ENCODE data around the gene PRPF19. TPM values are rescaled to one million over a fixed set of nuclear protein-coding genes. Genes with fewer than 3 reads are reported as not detected.

The PRPF19 gene
- total and polyA plus RNA-seq, 2 of the 13 experiments (the other 11 are each of a cell fraction or from before 2014, with no cell fraction given): 27.4 to 91.1 TPM

DNA sequence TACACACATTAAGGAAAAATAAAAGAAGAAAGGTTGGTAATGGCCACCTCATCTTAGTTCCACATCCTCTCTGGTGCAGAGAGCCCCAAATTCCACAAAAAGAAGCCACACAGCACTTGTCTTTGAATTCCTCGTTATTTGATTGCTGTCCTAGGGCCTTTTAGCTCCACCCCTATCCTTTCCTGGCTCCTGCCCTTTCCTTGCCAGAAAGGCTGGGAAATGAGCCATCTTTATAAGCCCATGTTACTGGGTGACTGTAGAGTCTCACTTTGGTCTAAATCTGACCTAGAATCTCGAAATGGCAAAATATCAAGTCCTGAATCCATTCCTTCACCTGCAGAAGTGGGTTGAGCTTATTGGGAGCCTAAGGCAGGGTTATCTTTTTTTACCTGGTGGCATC lies 13.6 kb upstream of the PRPF19 start:
- no peak for TF ChIP-seq EEA1 (CRISPR knock-in tag; IDR thresholded peaks at IDR 0.05; ENCODE audit: borderline replicate concordance)
- no peak for FAIRE-seq
- CTCF ChIA-PET (ENCODE audit: low intra/inter-chr PET ratio, low total read pairs): no interaction called here
- Histone ChIP-seq H3K9me3 (ENCODE audit: low read length) (no peaks in the 10 kb centered on the region), H3K36me3 (replicated peaks in 1 of 2; ENCODE audit: control insufficient read depth in 1 of 2, insufficient read depth in 2 of 2, low read length in 2 of 2) (peaks cover 0 to 7% of the 10 kb centered on the region in 2 experiments; a peak in 3 of 5 replicates), H3K4me1 (ENCODE audit: insufficient read depth, low read length) (peaks cover 18% of the 10 kb centered on the region), H3K79me2 (ENCODE audit: insufficient read depth, low read length) (no peaks in the 10 kb centered on the region), H3K4me2 (ENCODE audit: low read depth, low read length) (no peak overlapping the region), H3K27ac (ENCODE audit: extremely low read length, insufficient read depth, low read length) (no peak overlapping the region), H2AFZ (ENCODE audit: low read length) (no peak overlapping the region), H3K27me3 (ENCODE audit: control insufficient read depth in 1 of 2, insufficient read depth in 2 of 2, low read length in 2 of 2) (no peaks in the 10 kb centered on the region; a peak in 1 of 5 replicates), H3K9ac (ENCODE audit: insufficient read depth, low read depth, low read length) (no peak overlapping the region), H4K20me1 (ENCODE audit: insufficient read depth, low read length) (no peaks in the 10 kb centered on the region), H3K4me3 (replicated peaks in 1 of 3; ENCODE audit: insufficient read depth in 1 of 3, low read depth in 2 of 3, low read length in 3 of 3) (no peak overlapping the region)
- no TSS peak for BruUV-seq (replicated peaks)
- POLR2A ChIA-PET: no interaction called here
- ATAC-seq: no peak
- 51% methylated on average over 2 of the region's 2 CpGs for WGBS (ENCODE audit: low lambda C conversion rate)
- intact Hi-C loops (cut with micrococcal nuclease; ENCODE audit: unreplicated experiment): no loop called here
- in situ Hi-C loops (cut with HindIII; ENCODE audit: extremely low pct_ligation_motif_present, low pct_unique_long_range_greater_than_20kb): no loop called here
- no peak for DNase-seq (ENCODE audit: low spot score)

DNA sequence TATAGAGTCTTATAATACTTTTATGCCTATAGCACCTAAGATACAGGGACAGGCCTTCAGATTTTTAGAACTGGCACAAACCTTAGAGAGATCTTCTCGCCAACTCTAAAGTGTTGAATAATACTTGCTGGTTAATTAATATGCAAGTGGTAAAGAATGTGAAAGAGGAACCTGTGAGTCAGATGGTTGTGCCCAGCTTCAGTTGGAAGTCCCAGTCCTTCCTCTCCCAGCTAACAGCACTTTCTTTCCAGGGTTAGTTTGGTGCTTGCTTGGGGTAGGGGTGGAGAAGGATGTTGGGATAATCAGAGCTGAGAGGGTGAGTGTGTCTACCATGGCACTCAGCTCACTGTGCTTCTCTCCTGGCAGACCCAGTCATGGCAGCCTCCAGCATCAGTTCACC lies 12.9 kb upstream of the PRPF19 start:
- CTCF ChIA-PET (ENCODE audit: low intra/inter-chr PET ratio, low total read pairs): no interaction called here

More for the DNA sequence above, 12.9 kb upstream of the PRPF19 start:
- no peak for DNase-seq (ENCODE audit: low spot score)
- Histone ChIP-seq H3K9ac (ENCODE audit: insufficient read depth, low read depth, low read length) (no peak overlapping the region), H3K4me2 (ENCODE audit: low read depth, low read length) (no peak overlapping the region), H3K27me3 (ENCODE audit: control insufficient read depth in 1 of 2, insufficient read depth in 2 of 2, low read length in 2 of 2) (no peaks in the 10 kb centered on the region; a peak in 1 of 5 replicates), H3K36me3 (replicated peaks in 1 of 2; ENCODE audit: control insufficient read depth in 1 of 2, insufficient read depth in 2 of 2, low read length in 2 of 2) (peaks cover 0 to 7% of the 10 kb centered on the region in 2 experiments; a peak in 3 of 5 replicates), H3K79me2 (ENCODE audit: insufficient read depth, low read length) (no peaks in the 10 kb centered on the region), H3K9me3 (ENCODE audit: low read length) (no peaks in the 10 kb centered on the region), H3K4me3 (replicated peaks in 1 of 3; ENCODE audit: insufficient read depth in 1 of 3, low read depth in 2 of 3, low read length in 3 of 3) (no peak overlapping the region), H3K4me1 (ENCODE audit: insufficient read depth, low read length) (peaks cover 23% of the 10 kb centered on the region), H4K20me1 (ENCODE audit: insufficient read depth, low read length) (no peaks in the 10 kb centered on the region), H3K27ac (ENCODE audit: extremely low read length, insufficient read depth, low read length) (no peak overlapping the region), H2AFZ (ENCODE audit: low read length) (no peak overlapping the region)
- 83% methylated on average over 1 of the region's 1 CpG for WGBS (ENCODE audit: low lambda C conversion rate)
- BruUV-seq (replicated peaks): no TSS peak
- intact Hi-C loops (cut with micrococcal nuclease; ENCODE audit: unreplicated experiment): no loop called here
- in situ Hi-C loops (cut with HindIII; ENCODE audit: extremely low pct_ligation_motif_present, low pct_unique_long_range_greater_than_20kb): no loop called here
- ATAC-seq: no peak
- no peak for FAIRE-seq
- TF ChIP-seq ZNF484 (CRISPR knock-in tag; IDR thresholded peaks at IDR 0.05; ENCODE audit: borderline replicate concordance, low read depth) (no peak), ZNF678 (CRISPR knock-in tag; IDR thresholded peaks at IDR 0.05) (no peak), ZBTB8A (CRISPR knock-in tag; IDR thresholded peaks at IDR 0.05; ENCODE audit: borderline replicate concordance, low read depth) (no peak), NFKB2 (CRISPR knock-in tag; IDR thresholded peaks at IDR 0.05; ENCODE audit: borderline replicate concordance) (no peak), RARG (CRISPR knock-in tag; IDR thresholded peaks at IDR 0.05; ENCODE audit: low read depth) (no peak), ELF1 (CRISPR knock-in tag; IDR thresholded peaks at IDR 0.05) (no peak), ZEB1 (IDR thresholded peaks at IDR 0.05; ENCODE audit: insufficient replicate concordance, low read depth) (no peak), ATF7-NPFF (CRISPR knock-in tag; IDR thresholded peaks at IDR 0.05; ENCODE audit: low read depth) (no peak), ZNF263 (CRISPR knock-in tag; IDR thresholded peaks at IDR 0.05) (no peak)
- TF ChIP-seq, protein P1, sequence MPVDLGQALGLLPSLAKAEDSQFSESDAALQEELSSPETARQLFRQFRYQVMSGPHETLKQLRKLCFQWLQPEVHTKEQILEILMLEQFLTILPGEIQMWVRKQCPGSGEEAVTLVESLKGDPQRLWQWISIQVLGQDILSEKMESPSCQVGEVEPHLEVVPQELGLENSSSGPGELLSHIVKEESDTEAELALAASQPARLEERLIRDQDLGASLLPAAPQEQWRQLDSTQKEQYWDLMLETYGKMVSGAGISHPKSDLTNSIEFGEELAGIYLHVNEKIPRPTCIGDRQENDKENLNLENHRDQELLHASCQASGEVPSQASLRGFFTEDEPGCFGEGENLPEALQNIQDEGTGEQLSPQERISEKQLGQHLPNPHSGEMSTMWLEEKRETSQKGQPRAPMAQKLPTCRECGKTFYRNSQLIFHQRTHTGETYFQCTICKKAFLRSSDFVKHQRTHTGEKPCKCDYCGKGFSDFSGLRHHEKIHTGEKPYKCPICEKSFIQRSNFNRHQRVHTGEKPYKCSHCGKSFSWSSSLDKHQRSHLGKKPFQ (CRISPR knock-in tag; IDR thresholded peaks at IDR 0.05; ENCODE audit: insufficient replicate concordance): no peak
- TF ChIP-seq, protein P2, sequence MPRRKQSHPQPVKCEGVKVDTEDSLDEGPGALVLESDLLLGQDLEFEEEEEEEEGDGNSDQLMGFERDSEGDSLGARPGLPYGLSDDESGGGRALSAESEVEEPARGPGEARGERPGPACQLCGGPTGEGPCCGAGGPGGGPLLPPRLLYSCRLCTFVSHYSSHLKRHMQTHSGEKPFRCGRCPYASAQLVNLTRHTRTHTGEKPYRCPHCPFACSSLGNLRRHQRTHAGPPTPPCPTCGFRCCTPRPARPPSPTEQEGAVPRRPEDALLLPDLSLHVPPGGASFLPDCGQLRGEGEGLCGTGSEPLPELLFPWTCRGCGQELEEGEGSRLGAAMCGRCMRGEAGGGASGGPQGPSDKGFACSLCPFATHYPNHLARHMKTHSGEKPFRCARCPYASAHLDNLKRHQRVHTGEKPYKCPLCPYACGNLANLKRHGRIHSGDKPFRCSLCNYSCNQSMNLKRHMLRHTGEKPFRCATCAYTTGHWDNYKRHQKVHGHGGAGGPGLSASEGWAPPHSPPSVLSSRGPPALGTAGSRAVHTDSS (CRISPR knock-in tag; conservative IDR thresholded peaks at IDR 0.05): no peak
- TF ChIP-seq, protein P3, sequence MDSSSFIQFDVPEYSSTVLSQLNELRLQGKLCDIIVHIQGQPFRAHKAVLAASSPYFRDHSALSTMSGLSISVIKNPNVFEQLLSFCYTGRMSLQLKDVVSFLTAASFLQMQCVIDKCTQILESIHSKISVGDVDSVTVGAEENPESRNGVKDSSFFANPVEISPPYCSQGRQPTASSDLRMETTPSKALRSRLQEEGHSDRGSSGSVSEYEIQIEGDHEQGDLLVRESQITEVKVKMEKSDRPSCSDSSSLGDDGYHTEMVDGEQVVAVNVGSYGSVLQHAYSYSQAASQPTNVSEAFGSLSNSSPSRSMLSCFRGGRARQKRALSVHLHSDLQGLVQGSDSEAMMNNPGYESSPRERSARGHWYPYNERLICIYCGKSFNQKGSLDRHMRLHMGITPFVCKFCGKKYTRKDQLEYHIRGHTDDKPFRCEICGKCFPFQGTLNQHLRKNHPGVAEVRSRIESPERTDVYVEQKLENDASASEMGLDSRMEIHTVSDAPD (CRISPR knock-in tag; IDR thresholded peaks at IDR 0.05): no peak
- POLR2A ChIA-PET: no interaction called here

Data from HepG2 (cell line).